Measurements from ENCODE around the gene PSD.

- no peak for TF ChIP-seq ZBTB20 (tag by site-specific recombination; IDR thresholded peaks at IDR 0.05)
- no peak for TF ChIP-seq ATF2 (tag by site-specific recombination; IDR thresholded peaks at IDR 0.05; ENCODE audit: low read depth)
- no peak for TF ChIP-seq CTCF (tag by site-specific recombination; IDR thresholded peaks at IDR 0.05)
These were observed 2.8 kb upstream of the PSD start for GRCh38 chr10:102421507-102421756.

All from HEK293 (cell line).